OCI-M2 (cell line): ENCODE results near the gene RNF128.

Source experiments
- DNase-seq: peaks from one replicate; lab custom pipeline; 2025; ENCODE audit not compliant: unreplicated experiment; lab: John Stamatoyannopoulos, UW

The RNF128 gene, protein sequence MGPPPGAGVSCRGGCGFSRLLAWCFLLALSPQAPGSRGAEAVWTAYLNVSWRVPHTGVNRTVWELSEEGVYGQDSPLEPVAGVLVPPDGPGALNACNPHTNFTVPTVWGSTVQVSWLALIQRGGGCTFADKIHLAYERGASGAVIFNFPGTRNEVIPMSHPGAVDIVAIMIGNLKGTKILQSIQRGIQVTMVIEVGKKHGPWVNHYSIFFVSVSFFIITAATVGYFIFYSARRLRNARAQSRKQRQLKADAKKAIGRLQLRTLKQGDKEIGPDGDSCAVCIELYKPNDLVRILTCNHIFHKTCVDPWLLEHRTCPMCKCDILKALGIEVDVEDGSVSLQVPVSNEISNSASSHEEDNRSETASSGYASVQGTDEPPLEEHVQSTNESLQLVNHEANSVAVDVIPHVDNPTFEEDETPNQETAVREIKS

DNA sequence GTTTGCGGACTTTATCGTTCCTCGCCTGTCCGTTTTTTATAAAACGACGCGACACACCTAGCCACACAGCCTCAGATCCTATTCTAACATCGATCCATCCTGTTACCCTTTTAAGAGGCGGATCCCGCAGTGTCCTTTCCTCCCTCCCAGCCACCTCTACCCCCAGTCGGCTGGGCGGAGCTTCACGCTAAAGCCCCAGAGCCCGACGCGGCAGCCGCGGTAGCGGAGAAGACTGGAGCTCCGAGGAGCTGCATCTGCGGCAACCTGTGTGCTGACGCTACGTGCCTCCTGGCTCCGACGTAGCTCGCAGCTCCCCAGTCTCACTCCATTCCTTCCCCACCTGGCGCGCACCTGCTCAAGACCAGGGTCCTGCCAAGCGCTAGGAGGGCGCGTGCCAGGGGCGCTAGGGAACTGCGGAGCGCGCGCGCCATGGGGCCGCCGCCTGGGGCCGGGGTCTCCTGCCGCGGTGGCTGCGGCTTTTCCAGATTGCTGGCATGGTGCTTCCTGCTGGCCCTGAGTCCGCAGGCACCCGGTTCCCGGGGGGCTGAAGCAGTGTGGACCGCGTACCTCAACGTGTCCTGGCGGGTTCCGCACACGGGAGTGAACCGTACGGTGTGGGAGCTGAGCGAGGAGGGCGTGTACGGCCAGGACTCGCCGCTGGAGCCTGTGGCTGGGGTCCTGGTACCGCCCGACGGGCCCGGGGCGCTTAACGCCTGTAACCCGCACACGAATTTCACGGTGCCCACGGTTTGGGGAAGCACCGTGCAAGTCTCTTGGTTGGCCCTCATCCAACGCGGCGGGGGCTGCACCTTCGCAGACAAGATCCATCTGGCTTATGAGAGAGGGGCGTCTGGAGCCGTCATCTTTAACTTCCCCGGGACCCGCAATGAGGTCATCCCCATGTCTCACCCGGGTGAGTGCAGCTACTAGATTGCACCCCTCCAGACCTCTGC lies at the start of gene RNF128:
Gene RNF128, plus strand, starts transcription at position 217 of the 953 bp plus-strand sequence. Its CDS starts 213 bp downstream, at position 430.
- DNase-seq: no peak

DNA sequence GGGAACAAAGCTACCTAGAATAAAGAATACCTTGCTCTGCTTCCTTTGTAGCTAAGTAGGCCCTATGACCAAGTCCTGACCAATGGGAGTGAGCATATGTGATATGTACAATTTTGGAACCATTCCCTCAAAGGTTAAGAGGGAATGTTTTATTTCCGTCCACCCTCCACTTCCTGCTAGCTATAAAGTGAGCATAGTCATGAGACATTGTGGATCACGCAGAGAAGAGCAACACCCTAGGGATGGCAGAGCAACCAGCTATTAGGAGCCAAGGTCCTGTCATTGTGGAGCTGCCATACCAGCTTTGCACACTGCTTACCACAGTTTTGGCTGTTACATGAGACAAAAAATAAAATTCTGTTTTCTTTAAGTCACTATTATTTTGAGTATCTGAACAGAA lies 45.8 kb upstream of the RNF128 start:
- DNase-seq: no peak

DNA sequence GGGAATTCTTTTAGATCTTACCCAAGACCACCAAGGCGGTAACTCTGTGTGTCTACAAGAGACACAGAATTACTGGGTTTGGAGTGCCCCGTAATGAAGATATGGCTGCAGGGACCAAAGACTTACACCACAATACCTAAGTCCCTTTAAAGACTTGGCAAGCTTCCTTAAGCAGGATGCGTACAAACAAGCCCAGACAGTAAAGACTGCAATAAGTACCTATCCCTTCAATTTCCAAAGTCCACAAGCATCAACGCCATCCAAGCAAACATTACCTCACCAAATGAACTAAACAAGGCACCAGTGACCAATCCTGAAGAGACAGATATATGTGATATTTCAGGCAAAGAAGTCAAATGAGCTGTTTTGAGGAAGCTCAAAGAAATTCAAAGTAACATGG lies 42.3 kb upstream of the RNF128 start:
- DNase-seq: no peak

DNA sequence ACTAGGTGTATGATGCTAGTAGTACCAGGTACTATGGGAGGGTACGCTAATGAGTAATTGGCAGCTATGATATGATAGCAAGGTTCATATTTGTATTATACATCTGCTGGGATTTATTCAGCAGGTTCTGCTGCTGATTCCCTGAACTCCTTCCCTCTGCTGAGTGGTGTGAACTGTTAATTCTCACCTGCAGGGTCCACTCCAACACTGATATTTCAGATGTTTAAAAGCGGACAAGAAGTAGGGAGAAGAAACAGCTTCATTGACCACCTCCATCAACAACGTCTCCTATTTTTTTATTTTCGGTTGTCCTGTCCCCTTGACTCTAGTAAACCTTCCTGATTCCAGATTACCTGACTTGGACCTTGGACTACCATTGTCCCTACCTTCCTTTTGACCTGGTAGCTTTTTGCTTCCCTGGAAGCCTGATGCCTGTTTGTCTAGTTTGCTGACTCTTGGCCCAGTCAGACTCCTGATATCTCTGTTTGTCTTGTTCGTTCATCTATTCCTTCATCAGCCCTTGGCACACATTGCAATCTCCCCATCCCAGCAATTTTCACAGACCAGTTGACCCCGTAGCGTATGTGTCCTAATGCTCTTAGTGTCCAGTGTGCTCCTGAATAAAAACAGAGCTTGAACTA lies 34.0 kb upstream of the RNF128 start:
- no peak for DNase-seq

DNA sequence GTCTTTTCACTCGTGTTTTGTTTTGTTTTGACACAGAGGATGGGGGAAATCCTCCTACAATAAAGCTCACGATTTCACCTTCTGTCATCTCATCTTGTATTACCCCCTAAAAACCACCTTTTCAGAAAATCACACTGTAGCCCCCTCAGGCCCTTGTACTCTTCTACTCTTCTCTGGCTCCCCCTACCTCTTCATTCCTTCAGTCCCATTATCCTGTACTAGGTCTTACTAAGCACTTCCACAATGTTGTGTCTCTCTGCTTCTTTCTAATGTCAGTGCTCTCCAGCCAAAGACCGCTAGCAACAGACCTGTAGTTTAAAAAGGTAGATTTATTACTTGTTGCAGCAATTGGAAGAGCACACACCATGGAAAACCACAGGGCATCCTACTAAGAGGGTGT lies 30.0 kb upstream of the RNF128 start:
- DNase-seq: no peak

DNA sequence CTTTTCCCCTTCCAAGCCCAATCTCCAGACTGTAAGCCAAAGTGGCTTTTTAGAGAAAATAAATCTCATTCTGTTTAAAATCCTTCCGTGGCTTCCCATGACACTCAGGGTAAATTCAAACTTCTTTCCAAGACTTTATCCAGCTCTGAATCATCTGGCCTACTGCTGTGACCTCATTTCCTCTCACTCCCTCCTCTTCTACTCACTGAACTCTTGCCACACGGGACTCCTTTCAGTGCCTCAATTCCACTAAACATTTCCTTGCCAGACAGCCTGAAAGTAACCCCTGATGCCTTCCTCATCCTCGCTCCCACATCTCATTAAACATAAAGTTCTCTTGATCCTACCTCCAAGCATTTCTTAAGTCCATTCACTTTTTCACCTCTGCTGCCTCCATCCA lies 27.8 kb upstream of the RNF128 start:
- no peak for DNase-seq

DNA sequence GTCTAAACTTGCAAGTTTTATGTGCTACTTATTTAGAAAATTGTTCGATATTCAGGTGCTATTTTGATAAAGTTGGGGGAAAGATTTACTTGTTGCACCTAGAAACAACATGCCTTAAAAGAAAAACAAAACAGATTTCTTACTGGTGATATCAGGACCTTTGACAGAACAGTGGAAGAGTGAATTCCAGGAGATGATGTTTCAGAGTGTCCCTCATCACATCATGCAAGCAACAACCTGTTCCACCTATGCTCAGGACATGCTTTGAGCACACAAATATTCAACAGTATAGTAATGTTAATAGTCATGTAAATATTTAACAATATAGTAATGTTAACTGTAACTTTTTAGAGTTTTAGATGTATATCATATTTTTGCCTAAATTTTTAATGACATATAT lies 23.9 kb upstream of the RNF128 start:
- no peak for DNase-seq

DNA sequence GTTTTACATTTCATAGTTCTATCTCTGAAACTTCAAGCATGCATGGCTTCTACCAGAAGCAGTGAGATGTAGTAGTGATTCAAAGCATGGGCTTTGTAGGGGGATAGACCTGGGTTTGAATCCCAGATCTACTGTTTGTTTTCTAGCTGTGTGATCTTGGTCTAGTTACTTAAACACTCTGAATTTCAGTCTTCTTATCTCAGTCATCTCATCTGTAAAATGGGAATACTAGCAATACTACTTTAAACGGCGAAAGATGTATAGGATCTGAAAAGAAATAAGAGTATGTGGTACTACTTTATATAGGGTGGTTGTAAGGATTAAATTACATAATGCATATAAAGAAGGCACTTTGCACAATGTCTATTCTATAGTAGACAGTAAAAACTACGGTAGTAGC lies 20.0 kb upstream of the RNF128 start:
- no peak for DNase-seq

DNA sequence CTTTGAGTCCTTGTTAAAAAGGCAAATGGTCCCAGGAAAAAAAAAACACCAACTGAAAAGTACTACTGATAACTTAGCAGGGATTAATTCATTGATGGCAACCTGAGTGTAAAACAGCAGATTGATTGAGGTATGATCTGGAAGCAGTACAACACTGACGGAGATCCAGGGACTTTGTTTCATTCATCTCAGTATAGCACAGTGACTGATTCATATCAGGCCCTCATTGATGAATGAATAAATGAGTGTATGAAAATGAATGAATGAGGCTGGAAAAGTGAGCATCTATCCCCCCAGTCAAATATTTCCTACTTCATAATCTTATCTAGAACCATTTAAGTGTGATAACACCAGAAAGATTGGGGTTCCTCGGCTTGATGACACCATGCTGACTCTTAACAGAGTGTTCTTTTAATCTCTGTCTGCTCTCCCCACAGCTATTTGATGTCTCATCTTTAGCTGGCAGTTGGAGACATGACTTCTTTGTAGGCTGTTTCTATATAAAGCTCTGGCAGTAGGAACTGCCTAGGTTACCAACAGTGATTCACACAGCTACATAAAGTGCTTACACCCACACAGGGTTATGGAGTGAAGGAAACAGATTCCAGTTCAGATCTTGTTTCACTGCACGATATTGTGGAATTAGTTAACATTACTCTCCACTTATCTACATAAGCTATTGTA lies 18.6 kb upstream of the RNF128 start:
- DNase-seq: no peak

DNA sequence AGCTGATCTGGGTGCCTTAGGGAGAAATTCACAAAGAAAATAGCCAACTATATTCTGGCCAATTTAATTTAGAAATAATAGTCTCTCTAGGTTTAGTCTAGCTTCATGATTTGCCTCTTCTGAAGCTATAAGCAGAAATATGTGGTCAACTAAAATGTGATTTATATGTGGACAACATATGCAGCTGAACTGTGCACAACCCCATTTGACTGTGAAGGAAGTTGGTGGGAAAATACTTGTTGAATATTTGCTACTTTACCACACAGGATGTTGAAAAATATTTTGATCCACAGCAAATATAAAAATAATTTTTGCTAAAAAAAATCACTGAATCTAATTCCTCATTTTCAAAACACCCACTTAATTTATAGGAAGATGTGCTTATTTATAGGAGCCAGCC lies 15.7 kb upstream of the RNF128 start:
- DNase-seq: no peak

DNA sequence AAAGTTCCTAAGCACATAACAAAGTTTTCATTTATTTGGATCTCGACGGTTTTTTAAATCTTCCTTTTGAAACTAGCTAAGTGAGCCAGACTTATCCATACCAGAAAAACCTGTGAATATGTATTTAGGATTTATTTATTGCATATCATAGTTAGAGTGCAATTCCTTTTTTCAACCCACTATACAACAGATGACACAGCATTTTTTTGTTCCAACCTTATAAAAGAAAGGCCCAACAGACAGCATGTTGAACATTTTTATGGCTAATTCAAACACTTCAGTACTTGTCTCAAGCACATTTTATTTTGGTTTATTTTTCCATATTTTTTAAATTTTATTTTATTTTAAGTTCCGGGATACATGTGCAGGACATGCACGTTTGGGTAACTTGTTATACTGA lies 15.1 kb upstream of the RNF128 start:
- no peak for DNase-seq

DNA sequence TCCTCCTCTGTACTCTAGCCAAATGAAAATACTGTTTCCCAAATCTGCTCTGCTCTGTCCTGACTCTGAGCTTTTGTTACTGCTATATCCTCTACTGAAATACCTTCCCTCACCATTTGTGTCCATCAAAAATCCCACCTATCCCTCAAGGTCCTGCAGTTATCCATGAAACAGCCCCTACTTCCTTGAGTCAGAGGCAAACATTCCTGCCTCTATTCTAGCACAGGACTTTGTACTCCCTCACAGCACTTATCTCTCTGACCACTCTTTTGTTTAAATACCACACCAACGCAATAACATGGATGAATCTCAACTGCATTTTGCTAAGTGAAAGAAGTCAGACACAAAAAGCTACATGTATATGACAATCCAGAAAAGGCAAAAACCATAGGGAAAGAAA lies 10.5 kb upstream of the RNF128 start:
- DNase-seq: no peak

DNA sequence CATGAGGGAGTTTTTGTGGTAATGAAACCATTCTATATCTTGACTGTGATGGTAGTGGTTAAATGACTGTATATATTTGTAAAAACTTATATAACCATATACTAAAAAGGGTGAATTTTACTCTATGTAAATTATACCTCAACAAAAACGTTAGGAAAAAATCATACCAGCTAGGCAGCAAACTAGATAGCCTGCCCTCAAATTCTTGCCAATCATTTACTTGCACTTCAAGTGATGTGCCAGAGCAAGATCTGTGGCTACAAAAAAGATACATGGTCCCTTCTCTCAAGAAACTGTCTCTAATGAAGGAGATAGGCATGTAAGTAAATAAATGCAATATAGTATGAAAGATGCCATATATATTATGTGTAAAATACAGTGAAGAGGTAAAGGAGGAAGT lies 10.0 kb upstream of the RNF128 start:
- no peak for DNase-seq

DNA sequence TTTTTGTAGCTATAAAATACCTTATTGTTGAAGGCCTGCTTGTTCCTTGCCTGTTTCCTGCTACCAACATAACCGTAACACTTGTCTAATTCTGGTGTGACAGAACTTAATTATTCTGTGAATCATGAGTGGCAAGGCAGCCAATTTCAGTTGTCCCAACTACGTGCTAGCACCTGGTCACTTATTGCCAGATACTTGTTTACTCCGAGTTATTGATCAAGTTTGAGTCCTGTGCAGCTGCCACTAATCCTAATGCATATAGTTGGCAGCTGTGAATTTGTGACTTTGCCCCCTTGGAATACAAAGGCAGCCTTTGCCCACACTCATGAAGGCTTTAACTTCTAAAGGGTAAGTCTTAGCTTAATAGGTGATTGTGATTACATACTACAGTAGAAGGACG lies 7.8 kb upstream of the RNF128 start:
- DNase-seq: no peak

DNA sequence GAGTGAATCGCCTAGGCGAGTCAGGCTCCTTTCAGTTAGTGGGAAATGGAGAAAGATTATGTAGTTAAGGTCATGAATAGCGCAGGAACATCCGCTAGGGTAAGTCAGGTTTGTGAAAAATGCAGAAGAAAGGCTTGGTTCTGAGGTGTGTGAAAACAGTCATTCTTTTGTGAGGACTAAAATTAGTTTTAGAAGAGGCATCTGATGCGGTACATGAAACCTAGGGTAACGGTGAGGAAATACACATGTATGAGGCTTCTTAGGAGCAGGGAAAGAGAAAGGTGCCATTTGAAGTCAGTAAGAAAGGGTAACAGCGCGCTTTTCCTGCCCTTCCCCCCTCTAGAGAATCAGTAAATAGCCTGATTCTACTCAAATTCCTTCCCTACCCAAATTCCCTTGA lies 570 bp upstream of the RNF128 start:
- no peak for DNase-seq

DNA sequence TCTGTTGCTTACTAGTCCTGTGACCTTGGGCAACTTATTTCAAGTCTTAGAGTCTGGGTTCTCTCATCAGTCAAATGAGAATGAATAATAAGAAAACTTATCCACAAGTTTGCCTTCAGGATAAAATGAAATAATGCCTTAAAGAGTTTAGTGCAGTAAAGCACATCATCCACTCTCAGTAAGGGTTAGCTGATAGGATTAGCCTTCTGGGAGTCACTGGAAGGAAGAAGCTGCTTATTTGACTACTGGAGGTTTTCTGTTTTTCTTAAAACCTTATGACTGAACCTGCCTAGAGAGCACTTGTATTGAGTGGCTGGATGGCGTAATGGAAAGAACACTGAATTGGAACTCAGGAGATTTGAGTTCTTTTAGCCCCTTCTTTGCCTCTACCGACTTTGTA lies 1.8 kb downstream of the RNF128 start:
- DNase-seq: no peak

DNA sequence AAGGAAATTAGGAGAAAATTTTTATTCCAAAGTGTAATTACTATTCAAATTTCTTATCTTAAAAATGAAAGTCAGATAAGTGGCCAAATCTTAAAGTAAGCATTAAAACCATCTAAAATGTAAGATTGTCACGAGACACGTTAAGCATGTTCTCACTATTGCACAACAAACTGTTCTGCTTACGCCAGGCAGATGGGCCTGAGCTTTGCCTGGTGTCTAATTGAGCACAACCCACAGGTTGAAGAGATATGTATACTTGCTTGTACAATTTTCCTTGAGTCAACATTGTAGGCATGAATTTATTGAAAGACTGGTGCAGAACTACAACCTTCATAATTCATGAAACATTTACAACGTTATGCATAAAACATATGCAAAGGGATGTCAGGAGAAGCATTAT lies 3.9 kb downstream of the RNF128 start:
- no peak for DNase-seq

DNA sequence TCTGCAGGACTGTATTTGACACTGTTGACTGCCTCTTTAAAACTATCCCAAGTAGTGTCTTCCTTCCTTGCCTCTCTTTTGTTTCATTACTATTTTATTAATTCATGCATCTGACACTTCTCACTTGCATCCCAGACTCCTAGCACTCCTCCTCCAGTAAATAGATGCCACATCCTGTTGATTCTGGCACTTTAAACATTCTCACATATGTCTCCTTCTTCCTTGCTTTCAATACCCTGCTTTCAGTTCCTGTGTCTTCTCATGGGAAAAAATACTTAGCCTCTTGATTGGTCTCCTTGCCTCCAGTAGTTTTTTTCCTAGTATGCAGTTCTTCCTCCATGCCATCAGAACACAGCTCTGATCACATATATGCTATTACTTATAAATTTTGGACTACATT lies 5.1 kb downstream of the RNF128 start:
- DNase-seq: no peak

DNA sequence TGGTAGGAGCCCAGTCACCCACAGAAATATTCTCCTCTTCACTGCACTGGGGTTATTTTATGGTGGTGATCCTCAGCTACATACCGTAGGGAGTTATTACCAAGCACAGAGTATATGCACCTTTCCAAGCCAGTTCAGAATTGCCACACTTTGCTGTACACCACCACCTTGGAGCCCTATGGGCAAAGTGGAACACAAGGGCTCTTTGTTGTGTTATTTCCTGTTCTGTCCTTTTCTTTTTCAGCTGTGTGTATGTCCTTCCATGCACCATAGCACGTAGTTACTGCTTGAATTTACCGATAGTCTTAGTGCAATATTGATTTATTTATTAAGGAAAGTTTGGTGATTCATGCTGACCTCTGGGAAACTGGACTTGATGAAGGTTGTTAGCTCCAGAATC lies 8.3 kb downstream of the RNF128 start:
- DNase-seq: no peak

DNA sequence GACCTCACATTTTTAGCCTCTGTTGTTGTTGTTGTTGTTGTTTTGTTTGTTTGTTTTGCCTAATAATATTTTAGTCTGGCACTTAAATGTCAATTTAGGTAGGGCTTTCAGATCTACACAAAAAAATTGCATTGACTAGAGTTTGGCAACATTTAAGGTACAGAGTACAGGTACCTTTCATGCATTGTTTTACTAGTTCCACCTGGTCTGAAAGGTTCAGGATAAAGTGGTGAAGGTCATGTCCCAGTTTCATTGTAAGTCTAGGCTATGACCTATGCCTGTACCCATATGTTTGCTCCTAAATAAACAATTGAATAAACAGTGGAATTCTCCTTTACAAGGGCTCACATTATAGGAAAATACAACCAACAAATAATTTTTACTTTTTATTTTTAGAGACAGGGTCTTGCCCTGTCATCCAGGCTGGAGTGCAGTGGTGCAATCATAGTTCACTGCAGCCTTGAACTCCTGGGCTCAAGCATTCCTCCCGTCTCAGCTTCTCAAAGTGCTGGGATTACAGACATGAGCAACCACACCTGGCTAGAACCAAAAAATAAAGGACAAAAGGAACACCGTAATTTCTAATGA lies 13.8 kb downstream of the RNF128 start:
- DNase-seq: no peak

DNA sequence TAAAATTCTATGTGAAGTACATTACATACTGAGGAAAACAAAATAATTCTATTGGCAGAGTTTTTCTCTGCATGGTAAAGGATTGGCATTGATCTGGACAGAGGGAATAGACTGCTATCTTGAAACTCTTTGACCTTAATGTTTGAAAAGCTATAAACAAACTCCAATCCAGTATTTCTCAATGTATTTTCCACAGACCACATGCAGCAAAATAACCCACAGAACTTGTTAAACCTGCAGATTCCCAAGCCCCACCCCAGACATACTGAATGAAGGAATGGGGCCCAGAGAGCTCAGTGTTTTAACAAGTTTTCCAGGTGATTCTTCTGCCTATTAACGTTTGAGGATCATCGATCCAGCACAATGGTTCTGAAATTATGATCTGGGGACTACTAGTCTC lies 15.7 kb downstream of the RNF128 start:
- no peak for DNase-seq
